C4-2B (cell line): Measurements from ENCODE around the gene LSM2.
"Not testable (repeated sequence)": the region's sequence is repeated elsewhere in the genome, so short reads cannot be mapped to it uniquely, and the experiment has no call there.

Source experiments
- ZFX ChIP-seq: fragments of 450-650 bp; IDR thresholded peaks from 2 replicates; pipeline ENCODE4 v1.6.1; 2017
- TF ChIP-seq, protein P1 (sequence below): fragments of 450-650 bp; conservative IDR thresholded peaks from 2 replicates; pipeline ENCODE4 v1.5.1; 2017; ENCODE audit warnings: mild to moderate bottlenecking

DNA sequence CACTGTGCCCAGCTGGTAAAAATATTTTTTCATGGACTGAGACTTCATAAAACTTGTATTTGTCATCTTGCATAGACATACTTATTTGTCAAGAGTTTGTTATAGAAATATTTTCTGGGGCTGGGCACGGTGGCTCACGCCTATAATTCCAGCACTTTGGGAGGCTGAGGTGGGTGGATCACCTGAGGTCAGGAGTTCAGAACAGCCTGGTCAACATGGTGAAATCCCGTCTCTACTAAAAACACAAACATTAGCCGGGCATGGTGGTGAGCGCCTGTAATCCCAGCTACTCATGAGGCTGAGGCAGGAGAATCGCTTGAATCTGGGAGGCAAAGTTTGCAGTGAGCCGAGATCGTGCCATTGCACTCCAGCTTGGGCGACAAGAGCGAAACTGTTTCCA, 1.8 kb upstream of the LSM2 start:
- TF ChIP-seq, protein P1, sequence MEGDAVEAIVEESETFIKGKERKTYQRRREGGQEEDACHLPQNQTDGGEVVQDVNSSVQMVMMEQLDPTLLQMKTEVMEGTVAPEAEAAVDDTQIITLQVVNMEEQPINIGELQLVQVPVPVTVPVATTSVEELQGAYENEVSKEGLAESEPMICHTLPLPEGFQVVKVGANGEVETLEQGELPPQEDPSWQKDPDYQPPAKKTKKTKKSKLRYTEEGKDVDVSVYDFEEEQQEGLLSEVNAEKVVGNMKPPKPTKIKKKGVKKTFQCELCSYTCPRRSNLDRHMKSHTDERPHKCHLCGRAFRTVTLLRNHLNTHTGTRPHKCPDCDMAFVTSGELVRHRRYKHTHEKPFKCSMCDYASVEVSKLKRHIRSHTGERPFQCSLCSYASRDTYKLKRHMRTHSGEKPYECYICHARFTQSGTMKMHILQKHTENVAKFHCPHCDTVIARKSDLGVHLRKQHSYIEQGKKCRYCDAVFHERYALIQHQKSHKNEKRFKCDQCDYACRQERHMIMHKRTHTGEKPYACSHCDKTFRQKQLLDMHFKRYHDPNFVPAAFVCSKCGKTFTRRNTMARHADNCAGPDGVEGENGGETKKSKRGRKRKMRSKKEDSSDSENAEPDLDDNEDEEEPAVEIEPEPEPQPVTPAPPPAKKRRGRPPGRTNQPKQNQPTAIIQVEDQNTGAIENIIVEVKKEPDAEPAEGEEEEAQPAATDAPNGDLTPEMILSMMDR, result not testable (repeated sequence)
- not testable (repeated sequence) for TF ChIP-seq ZFX
